ENCODE measurements around the gene PRKCE. TPM values are rescaled to one million over a fixed set of nuclear protein-coding genes. Genes with fewer than 3 reads are reported as not detected.
A peak's percentile ranks its signal among the peaks of the same experiment; 100 is the strongest.

Gene PRKCE
- total and polyA plus RNA-seq, 11 donors = 4.1 to 22.3 (median 16.2) TPM

GRCh38 chr2:45938649-45939511, 287.4 kb downstream of the PRKCE start:
- DNase-seq (peak; percentile 48 to 75 (median 68)), ATAC-seq (peak; percentile 49 to 81 (median 76))
- 61 to 74% (median 70%) methylated on average over 13 of the region's 13 CpGs for WGBS, 4 donors
- H3K4me3 ChIP-seq = peak overlapping the region in 1 of 12 donors; percentile 4
- H3K27me3 ChIP-seq = no peaks in the 10 kb centered on the region
- intact Hi-C loops (cut with DNase I) = loop anchor here in 9 of 10 donors (1.0 to 10.0 kb wide), 9 partner anchors 52 to 352 kb away; no protein-coding TSS in a partner anchor
- H3K36me3 ChIP-seq = no peaks in the 10 kb centered on the region
- no peaks in the 10 kb centered on the region for H3K9me3 ChIP-seq
- TF ChIP-seq POLR2A (IDR thresholded peaks at IDR 0.05) (no peak), CTCF (IDR thresholded peaks at IDR 0.05) (no peak)
- H3K4me1 ChIP-seq = peaks cover 2 to 32% (median 14%) of the 10 kb centered on the region in 12 donors
- H3K27ac ChIP-seq = peak overlapping the region in 6 of 12 donors; percentile 6 to 67 (median 24)

GRCh38 chr2:45941531-45942236, 290.2 kb downstream of the PRKCE start:
- TF ChIP-seq CTCF (IDR thresholded peaks at IDR 0.05) = no peak
- Histone ChIP-seq H3K9me3 (no peaks in the 10 kb centered on the region), H3K36me3 (no peaks in the 10 kb centered on the region), H3K27me3 (no peaks in the 10 kb centered on the region), H3K27ac (no peak overlapping the region), H3K4me3 (no peak overlapping the region), H3K4me1 (peaks cover 0 to 20% (median 7%) of the 10 kb centered on the region in 12 donors)
- ATAC-seq (no peak), DNase-seq (no peak)
- WGBS, 4 donors = 86 to 93% (median 87%) methylated on average over 6 of the region's 6 CpGs
- intact Hi-C loops (cut with DNase I) = no loop called here

- Histone ChIP-seq H3K4me1 (peaks cover 0 to 19% (median 7%) of the 10 kb centered on the region in 12 donors), H3K4me3 (no peak overlapping the region), H3K9me3 (no peaks in the 10 kb centered on the region), H3K27ac (no peak overlapping the region), H3K27me3 (no peaks in the 10 kb centered on the region), H3K36me3 (no peaks in the 10 kb centered on the region)
- ATAC-seq = no peak
- 67 to 76% (median 72%) methylated on average over 9 of the region's 9 CpGs for WGBS, 4 donors
- DNase-seq = no peak
- TF ChIP-seq POLR2A (IDR thresholded peaks at IDR 0.05) (no peak), CTCF (IDR thresholded peaks at IDR 0.05) (no peak)
- intact Hi-C loops (cut with DNase I) = no loop called here
Observed at GRCh38 chr2:45942237-45942738, 290.8 kb downstream of the PRKCE start.
